K562 (cell line): ENCODE measurements around the gene CDPF1.
A peak's percentile ranks its signal among the peaks of the same experiment; 100 is the strongest.

Experiments used
- GABPA ChIP-seq: fragments of 200-800 bp; sonication (Bioruptor generic); conservative IDR thresholded peaks from 2 replicates; pipeline ENCODE4 v1.6.1; 2016; ENCODE audit warnings: low read depth, missing genetic modification characterization, missing compliant biosample characterization
- MAFF ChIP-seq: IDR thresholded peaks from 2 replicates; pipeline ENCODE4 v1.6.1; 2012; ENCODE audit warnings: low read length, improper control_type of control experiment
- NFYB ChIP-seq: IDR thresholded peaks from 2 replicates; pipeline ENCODE4 v1.6.1; 2011; ENCODE audit warnings: mild to moderate bottlenecking, moderate library complexity; ENCODE audit not compliant: insufficient read length; ENCODE audit errors: extremely low read depth
- POLR2A ChIP-seq: fragments of 450-650 bp; conservative IDR thresholded peaks from 2 replicates; pipeline ENCODE4 v1.6.1; 2016
- POLR2G ChIP-seq: fragments of 200-400 bp; formaldehyde crosslinking; IDR thresholded peaks from 2 replicates; pipeline ENCODE4 v1.6.1; 2017; ENCODE audit warnings: low read depth, mild to moderate bottlenecking, antibody characterized with exemption, low read length, moderate library complexity
- PPARD ChIP-seq: fragments of 250-450 bp; sonication (Bioruptor Pico); IDR thresholded peaks from 2 replicates; pipeline ENCODE4 v1.8.0; 2022; ENCODE audit warnings: inconsistent platforms, mild to moderate bottlenecking, moderate library complexity
- TCF3 ChIP-seq: sonication (generic); formaldehyde crosslinking; IDR thresholded peaks from 2 replicates; pipeline ENCODE4 v1.4.0; 2020; ENCODE audit warnings: mild to moderate bottlenecking, missing genetic modification reagents
- TRIM28 ChIP-seq: fragments of 450-650 bp; IDR thresholded peaks from 2 replicates; pipeline ENCODE4 v1.6.1; 2017
- ZNF830 ChIP-seq: fragments of 250-450 bp; sonication (Bioruptor Pico); IDR thresholded peaks from 2 replicates; pipeline ENCODE4 v1.5.0; 2021; ENCODE audit warnings: mild to moderate bottlenecking
- TF ChIP-seq, protein P1 (sequence below): IDR thresholded peaks from 2 replicates; pipeline ENCODE4 v1.6.1; 2016; ENCODE audit warnings: missing genetic modification characterization, missing compliant biosample characterization
- TF ChIP-seq, protein P2 (sequence below), 3 experiments: IDR thresholded peaks in 2 of 3; conservative IDR thresholded peaks in 1 of 3; 2 replicates each; pipeline ENCODE4 v1.5.1; 2011 to 2012; ENCODE audit warnings: low read length in 3 of 3, mild to moderate bottlenecking in 3 of 3, control low read depth in 2 of 3, improper control_type of control experiment in 1 of 3, inconsistent platforms in 1 of 3, low read depth in 1 of 3, mixed read lengths in 1 of 3, moderate library complexity in 1 of 3; ENCODE audit not compliant: insufficient read depth in 2 of 3
- TF ChIP-seq, protein P3 (sequence below), 3 experiments: fragments of 200-800 bp in 1 of 3; sonication (Bioruptor generic) in 1 of 3; sonication (generic) in 1 of 3; formaldehyde crosslinking in 1 of 3; IDR thresholded peaks; 2 replicates each; pipeline versions ENCODE4 v1.6.1 to v1.8.0; 2016 to 2022; ENCODE audit warnings: mild to moderate bottlenecking in 2 of 3, missing compliant biosample characterization in 2 of 3, missing genetic modification characterization in 2 of 3, missing genetic modification reagents in 1 of 3
- TF ChIP-seq, protein P4 (sequence below): fragments of 250-450 bp; sonication (Bioruptor Pico); IDR thresholded peaks from 2 replicates; pipeline ENCODE4 v1.4.0; 2020; ENCODE audit warnings: mild to moderate bottlenecking

DNA sequence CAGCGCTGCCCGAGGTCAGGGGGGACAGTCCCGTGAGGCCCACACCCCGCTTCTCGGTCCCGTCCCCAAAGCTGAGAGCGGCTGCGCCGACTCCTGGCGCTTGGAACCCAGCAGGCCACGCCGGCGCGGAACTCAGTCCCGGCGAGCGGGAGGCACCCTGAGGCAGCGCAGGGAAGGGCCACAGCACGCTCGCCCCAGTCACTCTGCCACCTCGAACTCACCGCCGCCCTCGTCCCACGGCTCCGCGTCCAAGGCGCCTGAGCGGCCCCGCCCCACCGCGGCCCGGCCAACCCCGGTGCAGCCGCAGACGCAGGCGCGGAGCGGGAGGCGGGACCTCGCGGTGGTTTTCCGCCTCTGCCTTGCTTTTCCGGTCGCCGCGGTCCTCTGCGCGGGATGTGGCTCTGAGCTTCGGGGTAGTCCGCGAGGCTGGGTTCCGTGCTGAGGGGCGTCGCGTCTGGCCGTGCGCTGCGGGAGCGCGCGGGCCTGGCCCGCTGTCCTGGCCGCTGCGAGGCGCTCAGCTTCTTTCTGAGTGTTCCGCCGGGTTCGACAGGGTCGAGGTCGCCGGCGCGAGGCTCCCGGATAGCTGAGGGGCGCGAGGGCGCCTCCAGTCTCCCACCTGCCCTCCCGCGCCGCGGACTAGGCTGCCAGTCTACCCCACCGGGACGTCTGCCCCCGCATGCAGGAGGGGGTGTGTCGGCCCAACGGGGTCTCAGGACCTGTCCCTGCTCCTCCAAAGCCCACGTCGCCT lies at the start of gene CDPF1:
- peak; percentile 82 for TF ChIP-seq POLR2A
- TF ChIP-seq, protein P1, sequence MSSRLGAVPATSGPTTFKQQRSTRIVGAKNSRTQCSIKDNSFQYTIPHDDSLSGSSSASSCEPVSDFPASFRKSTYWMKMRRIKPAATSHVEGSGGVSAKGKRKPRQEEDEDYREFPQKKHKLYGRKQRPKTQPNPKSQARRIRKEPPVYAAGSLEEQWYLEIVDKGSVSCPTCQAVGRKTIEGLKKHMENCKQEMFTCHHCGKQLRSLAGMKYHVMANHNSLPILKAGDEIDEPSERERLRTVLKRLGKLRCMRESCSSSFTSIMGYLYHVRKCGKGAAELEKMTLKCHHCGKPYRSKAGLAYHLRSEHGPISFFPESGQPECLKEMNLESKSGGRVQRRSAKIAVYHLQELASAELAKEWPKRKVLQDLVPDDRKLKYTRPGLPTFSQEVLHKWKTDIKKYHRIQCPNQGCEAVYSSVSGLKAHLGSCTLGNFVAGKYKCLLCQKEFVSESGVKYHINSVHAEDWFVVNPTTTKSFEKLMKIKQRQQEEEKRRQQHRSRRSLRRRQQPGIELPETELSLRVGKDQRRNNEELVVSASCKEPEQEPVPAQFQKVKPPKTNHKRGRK, result no peak
- TF ChIP-seq MAFF, result no peak
- TF ChIP-seq TRIM28, result no peak
- TF ChIP-seq NFYB, result no peak
- no peak for TF ChIP-seq ZNF830
- no peak for TF ChIP-seq PPARD (CRISPR knock-in tag)
- TF ChIP-seq, protein P2, sequence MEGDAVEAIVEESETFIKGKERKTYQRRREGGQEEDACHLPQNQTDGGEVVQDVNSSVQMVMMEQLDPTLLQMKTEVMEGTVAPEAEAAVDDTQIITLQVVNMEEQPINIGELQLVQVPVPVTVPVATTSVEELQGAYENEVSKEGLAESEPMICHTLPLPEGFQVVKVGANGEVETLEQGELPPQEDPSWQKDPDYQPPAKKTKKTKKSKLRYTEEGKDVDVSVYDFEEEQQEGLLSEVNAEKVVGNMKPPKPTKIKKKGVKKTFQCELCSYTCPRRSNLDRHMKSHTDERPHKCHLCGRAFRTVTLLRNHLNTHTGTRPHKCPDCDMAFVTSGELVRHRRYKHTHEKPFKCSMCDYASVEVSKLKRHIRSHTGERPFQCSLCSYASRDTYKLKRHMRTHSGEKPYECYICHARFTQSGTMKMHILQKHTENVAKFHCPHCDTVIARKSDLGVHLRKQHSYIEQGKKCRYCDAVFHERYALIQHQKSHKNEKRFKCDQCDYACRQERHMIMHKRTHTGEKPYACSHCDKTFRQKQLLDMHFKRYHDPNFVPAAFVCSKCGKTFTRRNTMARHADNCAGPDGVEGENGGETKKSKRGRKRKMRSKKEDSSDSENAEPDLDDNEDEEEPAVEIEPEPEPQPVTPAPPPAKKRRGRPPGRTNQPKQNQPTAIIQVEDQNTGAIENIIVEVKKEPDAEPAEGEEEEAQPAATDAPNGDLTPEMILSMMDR (IDR thresholded peaks at IDR 0.05 in 2 of 3, conservative IDR thresholded peaks at IDR 0.05 in 1 of 3; ENCODE audit: insufficient read depth in 2 of 3, low read depth in 1 of 3, low read length in 3 of 3), result peak in 2 of 3 experiments; percentile 13 to 34; a peak in 3 of 6 replicates
- TF ChIP-seq TCF3 (CRISPR knock-in tag), result peak; percentile 44; the same call in 1 of the 2 replicates
- peak; percentile 86 for TF ChIP-seq GABPA
- TF ChIP-seq, protein P3, sequence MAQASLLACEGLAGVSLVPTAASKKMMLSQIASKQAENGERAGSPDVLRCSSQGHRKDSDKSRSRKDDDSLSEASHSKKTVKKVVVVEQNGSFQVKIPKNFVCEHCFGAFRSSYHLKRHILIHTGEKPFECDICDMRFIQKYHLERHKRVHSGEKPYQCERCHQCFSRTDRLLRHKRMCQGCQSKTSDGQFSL (CRISPR knock-in tag; IDR thresholded peaks at IDR 0.05), result no peak
- TF ChIP-seq, protein P3 (tag; IDR thresholded peaks at IDR 0.05), result no peak
- TF ChIP-seq, protein P4, sequence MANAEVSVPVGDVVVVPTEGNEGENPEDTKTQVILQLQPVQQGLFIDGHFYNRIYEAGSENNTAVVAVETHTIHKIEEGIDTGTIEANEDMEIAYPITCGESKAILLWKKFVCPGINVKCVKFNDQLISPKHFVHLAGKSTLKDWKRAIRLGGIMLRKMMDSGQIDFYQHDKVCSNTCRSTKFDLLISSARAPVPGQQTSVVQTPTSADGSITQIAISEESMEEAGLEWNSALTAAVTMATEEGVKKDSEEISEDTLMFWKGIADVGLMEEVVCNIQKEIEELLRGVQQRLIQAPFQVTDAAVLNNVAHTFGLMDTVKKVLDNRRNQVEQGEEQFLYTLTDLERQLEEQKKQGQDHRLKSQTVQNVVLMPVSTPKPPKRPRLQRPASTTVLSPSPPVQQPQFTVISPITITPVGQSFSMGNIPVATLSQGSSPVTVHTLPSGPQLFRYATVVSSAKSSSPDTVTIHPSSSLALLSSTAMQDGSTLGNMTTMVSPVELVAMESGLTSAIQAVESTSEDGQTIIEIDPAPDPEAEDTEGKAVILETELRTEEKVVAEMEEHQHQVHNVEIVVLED, result peak; percentile 32; the same call in 1 of the 2 replicates
- TF ChIP-seq POLR2G, result peak; percentile 94
